Inflammatory macrophage treated with lipopolysaccharide for 4 hours (primary cell): ENCODE data around the gene CPSF4.

Experiments used
- DNase-seq: peaks from one replicate; pipeline ENCODE4 v3.0.0-alpha.2; 2020

The CPSF4 gene

GRCh38 chr7:99497766-99498545 is 59.2 kb downstream of the CPSF4 start:
- no peak for DNase-seq

GRCh38 chr7:99498546-99498944 is 59.8 kb downstream of the CPSF4 start:
- DNase-seq = no peak

GRCh38 chr7:99499371-99499720 is 60.6 kb downstream of the CPSF4 start:
- DNase-seq = peak; percentile 52

- DNase-seq = peak; percentile 93
Observed at GRCh38 chr7:99499721-99500636, 61.2 kb downstream of the CPSF4 start, which contains the start of gene ZNF394. ZNF394 (minus strand) TSS chr7:99500281; CDS start chr7:99500093, 188 bp downstream.

GRCh38 chr7:99500637-99501009 is 61.9 kb downstream of the CPSF4 start:
- no peak for DNase-seq

GRCh38 chr7:99501236-99501635 is 62.5 kb downstream of the CPSF4 start:
- DNase-seq = peak; percentile 7

GRCh38 chr7:99504281-99504602 is 65.5 kb downstream of the CPSF4 start:
- DNase-seq = no peak

GRCh38 chr7:99504603-99505323 is 66.0 kb downstream of the CPSF4 start, which contains the start of gene ZKSCAN5:
ZKSCAN5 (plus strand) TSS chr7:99504662; CDS start chr7:99506045, 1,383 bp downstream.
- peak; percentile 98 for DNase-seq

GRCh38 chr7:99505324-99505662 is 66.5 kb downstream of the CPSF4 start:
- no peak for DNase-seq
